H1 (cell line): ENCODE measurements around the gene CACNA2D1. TPM values are rescaled to one million over a fixed set of nuclear protein-coding genes. Genes with fewer than 3 reads are reported as not detected.

ENCODE experiments used
- CTCF ChIA-PET: fragments of 300-600 bp; sonication (Branson Sonifier 250); formaldehyde crosslinking; loops from one replicate; lab custom pipeline; 2021; ENCODE audit not compliant: partially characterized antibody; lab: Charles Lee
- POLR2A ChIA-PET: fragments of 300-600 bp; sonication (Branson Sonifier 250); formaldehyde crosslinking; loops from one replicate; lab custom pipeline; 2021; ENCODE audit warnings: inconsistent platforms; ENCODE audit not compliant: partially characterized antibody; lab: Charles Lee
- DNase-seq, 2 experiments: peaks; one replicate each; pipeline versions ENCODE4 v3.0.0 to v3.0.0-alpha.2; 2010 to 2022; ENCODE audit warnings: low spot score in 2 of 2, low read depth in 1 of 2, mixed read lengths in 1 of 2
- FAIRE-seq: peaks from 2 replicates; lab custom pipeline; 2011; peaks lifted over from hg19 to GRCh38; lab: Jason Lieb, UNC
- H2AFZ ChIP-seq: 2 replicates; pipeline ENCODE4 v1.8.1; 2012; ENCODE audit warnings: low read length, inconsistent platforms
- H2AK5ac ChIP-seq: 2 replicates; pipeline ENCODE4 v1.6.1; 2013; ENCODE audit warnings: low read depth, low read length
- H2BK120ac ChIP-seq: replicated peaks from 2 replicates; pipeline ENCODE3; 2013; ENCODE audit warnings: low read depth, low read length, inconsistent platforms
- H2BK12ac ChIP-seq: 2 replicates; pipeline ENCODE4 v1.6.1; 2013; ENCODE audit warnings: low read depth, low read length
- H2BK15ac ChIP-seq: 2 replicates; pipeline ENCODE4 v1.6.1; 2013; ENCODE audit warnings: low read length
- H2BK20ac ChIP-seq: 2 replicates; pipeline ENCODE4 v1.6.1; 2013; ENCODE audit warnings: low read length
- H2BK5ac ChIP-seq: 2 replicates; pipeline ENCODE4 v1.6.1; 2013; ENCODE audit warnings: low read depth, low read length
- H3K14ac ChIP-seq: 2 replicates; pipeline ENCODE4 v1.6.1; 2013; ENCODE audit warnings: inconsistent platforms; ENCODE audit not compliant: insufficient read length
- H3K18ac ChIP-seq: 2 replicates; pipeline ENCODE4 v1.6.1; 2013; ENCODE audit warnings: low read length; ENCODE audit errors: extremely low read depth
- H3K23ac ChIP-seq: 2 replicates; pipeline ENCODE4 v1.6.1; 2013; ENCODE audit warnings: inconsistent platforms; ENCODE audit not compliant: insufficient read length
- H3K23me2 ChIP-seq: 2 replicates; pipeline ENCODE4 v1.6.1; 2013; ENCODE audit warnings: low read depth, low read length
- H3K27ac ChIP-seq: 2 replicates; pipeline ENCODE4 v1.6.1; 2011; ENCODE audit warnings: low read depth, low read length, inconsistent platforms
- H3K27me3 ChIP-seq, 4 experiments: replicated peaks in 1 of 4; 1 replicate in 1 of 4; 2 replicates in 3 of 4; pipeline versions ENCODE4 v1.6.1 to v1.8.1; 2011 to 2013; ENCODE audit warnings: low read length in 3 of 4, mild to moderate bottlenecking in 3 of 4, inconsistent platforms in 2 of 4, mixed read lengths in 2 of 4, moderate library complexity in 1 of 4; ENCODE audit not compliant: control insufficient read depth in 3 of 4, insufficient read depth in 3 of 4; ENCODE audit errors: extremely low read depth in 1 of 4
- H3K36me3 ChIP-seq, 4 experiments: 2 replicates each; pipeline versions ENCODE4 v1.6.1 to v1.8.1; 2011 to 2013; ENCODE audit warnings: mild to moderate bottlenecking in 4 of 4, low read length in 3 of 4, moderate library complexity in 2 of 4, control low read depth in 1 of 4, inconsistent platforms in 1 of 4; ENCODE audit not compliant: insufficient read depth in 4 of 4, control insufficient read depth in 2 of 4
- H3K4ac ChIP-seq: replicated peaks from 2 replicates; pipeline ENCODE3; 2013; ENCODE audit warnings: low read length, low read depth, mixed read lengths, inconsistent platforms; ENCODE audit not compliant: insufficient read length
- H3K4me1 ChIP-seq, 4 experiments: replicated peaks in 1 of 4; 1 replicate in 1 of 4; 2 replicates in 3 of 4; pipeline versions ENCODE4 v1.6.1 to v1.8.1; 2011 to 2013; ENCODE audit warnings: low read length in 3 of 4, inconsistent platforms in 2 of 4, mixed read lengths in 1 of 4; ENCODE audit not compliant: insufficient read depth in 4 of 4, control insufficient read depth in 3 of 4
- H3K4me2 ChIP-seq, 2 experiments: 2 replicates each; pipeline versions ENCODE4 v1.6.1 to v1.8.1; 2011 to 2013; ENCODE audit warnings: low read depth in 2 of 2, low read length in 2 of 2, control low read depth in 1 of 2, inconsistent platforms in 1 of 2, mild to moderate bottlenecking in 1 of 2; ENCODE audit not compliant: insufficient read depth in 1 of 2
- H3K4me3 ChIP-seq, 4 experiments: fragments of 200-600, 300-600 bp in 1 of 4; sonication (generic), shearing (Covaris generic), sonication (Bioruptor Twin) in 1 of 4; 2 replicates each; pipeline versions ENCODE4 v1.5.1 to v1.8.1; 2011 to 2016; ENCODE audit warnings: low read length in 4 of 4, low read depth in 3 of 4, control low read depth in 2 of 4, inconsistent platforms in 2 of 4, mild to moderate bottlenecking in 2 of 4, mixed read lengths in 1 of 4, moderate library complexity in 1 of 4; ENCODE audit not compliant: insufficient read depth in 2 of 4; ENCODE audit errors: extremely low read depth in 1 of 4
- H3K56ac ChIP-seq: replicated peaks from 2 replicates; pipeline ENCODE3; 2013; ENCODE audit warnings: low read depth, mild to moderate bottlenecking, mixed read lengths, low read length, inconsistent platforms; ENCODE audit not compliant: insufficient read length
- H3K79me1 ChIP-seq: 2 replicates; pipeline ENCODE4 v1.6.1; 2013; ENCODE audit warnings: low read depth, low read length, control low read depth
- H3K79me2 ChIP-seq, 2 experiments: 2 replicates each; pipeline versions ENCODE4 v1.6.1 to v1.8.1; 2012 to 2013; ENCODE audit warnings: low read length in 2 of 2, mild to moderate bottlenecking in 2 of 2, inconsistent platforms in 1 of 2; ENCODE audit not compliant: insufficient read depth in 2 of 2, control insufficient read depth in 1 of 2
- H3K9ac ChIP-seq, 4 experiments: replicated peaks in 1 of 4; 1 replicate in 1 of 4; 2 replicates in 3 of 4; pipeline versions ENCODE4 v1.6.1 to v1.8.1; 2011 to 2013; ENCODE audit warnings: low read depth in 3 of 4, low read length in 3 of 4, control low read depth in 2 of 4, mild to moderate bottlenecking in 2 of 4, moderate library complexity in 2 of 4, inconsistent platforms in 1 of 4; ENCODE audit errors: extremely low read depth in 1 of 4
- H3K9me3 ChIP-seq, 2 experiments: 2 replicates each; pipeline versions ENCODE4 v1.6.1 to v1.8.1; 2012 to 2013; ENCODE audit warnings: mild to moderate bottlenecking in 2 of 2, moderate library complexity in 2 of 2, control low read depth in 1 of 2, inconsistent platforms in 1 of 2, low read depth in 1 of 2, low read length in 1 of 2, mixed read lengths in 1 of 2; ENCODE audit not compliant: insufficient read depth in 2 of 2
- H4K20me1 ChIP-seq, 2 experiments: replicated peaks in 1 of 2; 2 replicates each; pipeline versions ENCODE3 to v1.8.1; 2011 to 2013; ENCODE audit warnings: inconsistent platforms in 2 of 2, low read length in 2 of 2, mild to moderate bottlenecking in 1 of 2; ENCODE audit not compliant: insufficient read depth in 2 of 2, control insufficient read depth in 1 of 2
- H4K5ac ChIP-seq: 2 replicates; pipeline ENCODE4 v1.6.1; 2013; ENCODE audit warnings: low read length, low read depth, mixed read lengths, inconsistent platforms; ENCODE audit not compliant: insufficient read length
- H4K8ac ChIP-seq: 2 replicates; pipeline ENCODE4 v1.8.0; 2013; ENCODE audit warnings: mild to moderate bottlenecking, moderate library complexity, low read length, inconsistent platforms; ENCODE audit not compliant: insufficient read depth; ENCODE audit errors: extremely low read depth
- H4K91ac ChIP-seq: replicated peaks from 2 replicates; pipeline ENCODE3; 2013; ENCODE audit warnings: low read length, mixed read lengths, inconsistent platforms; ENCODE audit not compliant: insufficient read length
- BACH1 ChIP-seq: IDR thresholded peaks from 2 replicates; pipeline ENCODE4 v1.6.1; 2012; ENCODE audit warnings: low read length, improper control_type of control experiment
- BRCA1 ChIP-seq: IDR thresholded peaks from 2 replicates; pipeline ENCODE4 v1.6.1; 2012; ENCODE audit warnings: low read depth, low read length, improper control_type of control experiment
- E2F6 ChIP-seq: IDR thresholded peaks from 2 replicates; pipeline ENCODE4 v1.6.1; 2012; ENCODE audit warnings: inconsistent platforms
- MAFK ChIP-seq: IDR thresholded peaks from 2 replicates; pipeline ENCODE4 v1.6.1; 2012; ENCODE audit warnings: low read depth, mild to moderate bottlenecking, improper control_type of control experiment, low read length
- MAX ChIP-seq: IDR thresholded peaks from 2 replicates; pipeline ENCODE4 v1.6.1; 2012; ENCODE audit warnings: inconsistent platforms
- RNF2 ChIP-seq: fragments of 200-900, 300-1000 bp; sonication (generic); IDR thresholded peaks from 2 replicates; pipeline ENCODE4 v1.7.1; 2016; ENCODE audit warnings: borderline replicate concordance, low read depth, mild to moderate bottlenecking, antibody characterized with exemption, low read length; ENCODE audit not compliant: poor library complexity, severe bottlenecking; ENCODE audit errors: missing control alignments
- TAF1 ChIP-seq: IDR thresholded peaks from 2 replicates; pipeline ENCODE4 v1.6.1; 2011; ENCODE audit warnings: mild to moderate bottlenecking, low read depth, low read length
- WGBS, 2 experiments: shearing (Covaris generic) in 1 of 2; methylation state at CpG; one replicate each; pipeline versions ENCODE4 v1.1.6 to v1.1.7; 2013 to 2015; ENCODE audit warnings: low lambda C conversion rate in 2 of 2, mixed read lengths in 2 of 2, inconsistent platforms in 1 of 2, low coverage in 1 of 2, missing lambda C conversion rate in 1 of 2; ENCODE audit not compliant: insufficient replicate concordance in 2 of 2, insufficient coverage in 1 of 2, insufficient read length in 1 of 2; ENCODE audit errors: extremely low coverage in 1 of 2, missing lambda C conversion rate in 1 of 2; 5-methylcytosine and 5-hydroxymethylcytosine counted together
- polyA plus RNA-seq, 7 experiments: library from polyadenylated mRNA; depleted of rRNA in 3 of 7; stranded (reverse) in 5 of 7; unstranded in 2 of 7; fragments of >200 nt in 5 of 7; fragments of 200-250 nt in 2 of 7; gene quantifications; 1 replicate in 5 of 7; 2 replicates in 1 of 7; 4 replicates in 1 of 7; pipeline versions ENCODE4 v1.2.1 to v1.2.3, GENCODE V29; 2011 to 2013; ENCODE audit warnings: missing spikeins in 2 of 7, mixed read lengths in 2 of 7
- total RNA-seq: library from RNA; stranded (reverse); fragmentation: NEBNext Ultra II Directional; extraction: Animal tissue kit (Norgen Biotek cat#: 25700); gene quantifications from 2 replicates; pipeline ENCODE4 v1.2.1, GENCODE V29; 2021

Gene CACNA2D1
- total and polyA plus RNA-seq, 2 of the 8 experiments (the other 6 are each of a cell fraction or from before 2014, with no cell fraction given) = 4.3 to 27.3 TPM

GRCh38 chr7:82317257-82317721 is 126.3 kb downstream of the CACNA2D1 start:
- H3K27me3 ChIP-seq = peaks cover 0 to 1% (median 0%) of the 10 kb centered on the region in 4 experiments; a peak in 1 of 7 replicates
- no peak overlapping the region for H3K14ac ChIP-seq
- ChIA-PET CTCF (interaction anchor here (0.6 to 1.5 kb wide), 2 partner anchors 8 to 208 kb away, joined by 3 read pairs; no protein-coding TSS in a partner anchor), POLR2A (no interaction called here)
- DNase-seq = no peak
- H2BK12ac ChIP-seq = no peak overlapping the region
- H4K20me1 ChIP-seq = no peaks in the 10 kb centered on the region
- H2AFZ ChIP-seq = no peak overlapping the region
- H3K4ac ChIP-seq = no peak overlapping the region
- H2BK20ac ChIP-seq = no peak overlapping the region
- H2BK5ac ChIP-seq = no peak overlapping the region
- H3K4me3 ChIP-seq = no peak overlapping the region
- no peak overlapping the region for H3K27ac ChIP-seq
- no peak overlapping the region for H3K4me2 ChIP-seq
- no peak overlapping the region for H3K23ac ChIP-seq
- H3K9me3 ChIP-seq = no peaks in the 10 kb centered on the region
- no peak overlapping the region for H3K18ac ChIP-seq
- H3K9ac ChIP-seq = no peak overlapping the region
- H2AK5ac ChIP-seq = no peak overlapping the region
- H4K91ac ChIP-seq = no peak overlapping the region
- no peak overlapping the region for H4K5ac ChIP-seq
- no peak overlapping the region for H2BK120ac ChIP-seq
- H3K23me2 ChIP-seq = no peaks in the 10 kb centered on the region
- H3K79me2 ChIP-seq = peaks cover 0 to 10% of the 10 kb centered on the region in 2 experiments; a peak in 1 of 4 replicates
- no peaks in the 10 kb centered on the region for H3K79me1 ChIP-seq
- no peak overlapping the region for H4K8ac ChIP-seq
- no peak overlapping the region for H2BK15ac ChIP-seq
- peaks cover 0 to 18% (median 6%) of the 10 kb centered on the region in 4 experiments; a peak in 3 of 7 replicates for H3K4me1 ChIP-seq
- TF ChIP-seq BRCA1 (no peak), MAFK (0 out of 2 replicates have a peak, but pooled peaks have one; percentile 36), RNF2 (no peak), TAF1 (no peak), BACH1 (0 out of 2 replicates have a peak, but pooled peaks have one; percentile 24), E2F6 (no peak), MAX (no peak)
- TF ChIP-seq, all 59 proteins: peak for 2
- FAIRE-seq = no peak
- H3K56ac ChIP-seq = no peak overlapping the region
- no peaks in the 10 kb centered on the region for H3K36me3 ChIP-seq
- WGBS, 2 experiments = 88% methylated on average over 3 of the region's 3 CpGs; no CpG with 5 or more reads in 1 of the 2 experiments
